Liver (tissue), 9 donors: ENCODE data around the gene DPP6. TPM values are rescaled to one million over a fixed set of nuclear protein-coding genes. Genes with fewer than 3 reads are reported as not detected.

ENCODE experiments used
- DNase-seq: peaks from one replicate; pipeline ENCODE4 v3.0.0-alpha.2; 2017; ENCODE audit warnings: low spot score
- H3K27ac ChIP-seq, 2 donors: one replicate each; pipeline ENCODE4 v1.7.0; 2013; ENCODE audit warnings: inconsistent platforms in 2 of 2, low read length in 2 of 2, control low read depth in 1 of 2, low read depth in 1 of 2, mild to moderate bottlenecking in 1 of 2
- H3K27me3 ChIP-seq, 4 donors: one replicate each; pipeline versions ENCODE4 v1.6.1 to v1.7.0; 2013; ENCODE audit warnings: low read length in 3 of 4, inconsistent platforms in 1 of 4, mild to moderate bottlenecking in 1 of 4, moderate library complexity in 1 of 4; ENCODE audit not compliant: control insufficient read depth in 4 of 4, insufficient read depth in 4 of 4
- H3K36me3 ChIP-seq, 4 donors: one replicate each; pipeline versions ENCODE4 v1.6.1 to v1.7.0; 2013; ENCODE audit warnings: low read length in 3 of 4, mild to moderate bottlenecking in 3 of 4, low read depth in 1 of 4, moderate library complexity in 1 of 4; ENCODE audit not compliant: control insufficient read depth in 4 of 4, insufficient read depth in 3 of 4
- H3K4me1 ChIP-seq, 4 donors: one replicate each; pipeline versions ENCODE4 v1.6.1 to v1.7.0; 2013; ENCODE audit warnings: low read length in 3 of 4, mild to moderate bottlenecking in 3 of 4, moderate library complexity in 1 of 4; ENCODE audit not compliant: control insufficient read depth in 4 of 4, insufficient read depth in 4 of 4
- H3K4me3 ChIP-seq, 3 donors: one replicate each; pipeline versions ENCODE4 v1.6.1 to v1.7.0; 2013; ENCODE audit warnings: low read length in 3 of 3, control low read depth in 1 of 3, low read depth in 1 of 3, mild to moderate bottlenecking in 1 of 3
- H3K9ac ChIP-seq, 2 donors: one replicate each; pipeline ENCODE4 v1.7.0; 2013; ENCODE audit warnings: low read length in 2 of 2, mild to moderate bottlenecking in 2 of 2, moderate library complexity in 2 of 2, control low read depth in 1 of 2, low read depth in 1 of 2
- H3K9me3 ChIP-seq, 4 donors: one replicate each; pipeline versions ENCODE4 v1.6.1 to v1.7.0; 2013; ENCODE audit warnings: low read length in 3 of 4; ENCODE audit not compliant: control insufficient read depth in 4 of 4
- ATF3 ChIP-seq: IDR thresholded peaks from 2 replicates; pipeline ENCODE4 v1.6.1; 2016; ENCODE audit warnings: antibody characterized with exemption
- CTCF ChIP-seq: fragments of 150-350 bp; IDR thresholded peaks from 2 replicates; pipeline ENCODE4 v1.5.1; 2017; ENCODE audit warnings: improper control_type of control experiment, low read depth, low read length; ENCODE audit not compliant: missing input control
- EGR1 ChIP-seq, 2 donors: IDR thresholded peaks; 2 replicates each; pipeline ENCODE4 v1.6.1; 2016 to 2018; ENCODE audit warnings: antibody characterized with exemption in 2 of 2, low read depth in 2 of 2
- FOXA1 ChIP-seq: IDR thresholded peaks from 2 replicates; pipeline ENCODE4 v1.6.1; 2016; ENCODE audit warnings: antibody characterized with exemption
- FOXA2 ChIP-seq: IDR thresholded peaks from 2 replicates; pipeline ENCODE4 v1.6.1; 2016; ENCODE audit warnings: antibody characterized with exemption
- GABPA ChIP-seq, 2 donors: IDR thresholded peaks in 1 of 2; conservative IDR thresholded peaks in 1 of 2; 2 replicates each; pipeline ENCODE4 v1.6.1; 2016; ENCODE audit warnings: antibody characterized with exemption in 2 of 2, mild to moderate bottlenecking in 1 of 2, moderate library complexity in 1 of 2
- HNF4A ChIP-seq, 2 donors: conservative IDR thresholded peaks; 2 replicates each; pipeline ENCODE4 v1.6.1; 2016; ENCODE audit warnings: antibody characterized with exemption in 2 of 2, mild to moderate bottlenecking in 2 of 2
- HNF4G ChIP-seq: IDR thresholded peaks from 2 replicates; pipeline ENCODE4 v1.6.1; 2016; ENCODE audit warnings: antibody characterized with exemption
- JUND ChIP-seq, 2 donors: IDR thresholded peaks; 2 replicates each; pipeline ENCODE4 v1.6.1; 2016; ENCODE audit warnings: antibody characterized with exemption in 2 of 2
- MAX ChIP-seq: IDR thresholded peaks from 2 replicates; pipeline ENCODE4 v1.6.1; 2016; ENCODE audit warnings: antibody characterized with exemption
- NR2F2 ChIP-seq: IDR thresholded peaks from 2 replicates; pipeline ENCODE4 v1.6.1; 2016; ENCODE audit warnings: antibody characterized with exemption
- RAD21 ChIP-seq, 2 donors: IDR thresholded peaks; 2 replicates each; pipeline ENCODE4 v1.6.1; 2016; ENCODE audit warnings: antibody characterized with exemption in 2 of 2, mild to moderate bottlenecking in 2 of 2
- REST ChIP-seq: IDR thresholded peaks from 2 replicates; pipeline ENCODE4 v1.6.1; 2016; ENCODE audit warnings: antibody characterized with exemption, mild to moderate bottlenecking
- RXRA ChIP-seq, 2 donors: IDR thresholded peaks; 2 replicates each; pipeline ENCODE4 v1.6.1; 2017 to 2018; ENCODE audit warnings: antibody characterized with exemption in 2 of 2, mild to moderate bottlenecking in 1 of 2
- SP1 ChIP-seq: IDR thresholded peaks from 2 replicates; pipeline ENCODE4 v1.6.1; 2018; ENCODE audit warnings: antibody characterized with exemption, mild to moderate bottlenecking
- TAF1 ChIP-seq: conservative IDR thresholded peaks from 2 replicates; pipeline ENCODE4 v1.6.1; 2016; ENCODE audit warnings: antibody characterized with exemption, mild to moderate bottlenecking
- YY1 ChIP-seq: IDR thresholded peaks from 2 replicates; pipeline ENCODE4 v1.6.1; 2016; ENCODE audit warnings: antibody characterized with exemption, mild to moderate bottlenecking
- ZBTB33 ChIP-seq: IDR thresholded peaks from 2 replicates; pipeline ENCODE4 v1.6.1; 2016; ENCODE audit warnings: antibody characterized with exemption
- WGBS: extraction: QIAGEN DNeasy Blood & Tissue Kit; methylation state at CpG from one replicate; pipeline ENCODE4 v1.1.7; 2013; 5-methylcytosine and 5-hydroxymethylcytosine counted together
- polyA plus RNA-seq, 2 donors: library from polyadenylated mRNA; stranded (reverse) in 1 of 2; unstranded in 1 of 2; fragments of 200-250 nt in 1 of 2; fragments of >200 nt in 1 of 2; fragmentation: Nextera tagmentation in 1 of 2; extraction: Ambion mirVana in 1 of 2; gene quantifications; one replicate each; pipeline versions ENCODE4 v1.2.1 to v1.2.3, GENCODE V29; 2013 to 2015
- total RNA-seq, 2 donors: library from RNA; depleted of rRNA; stranded (reverse); fragments of >200 nt; gene quantifications; one replicate each; pipeline ENCODE4 v1.2.3, GENCODE V29; 2014
- donor health status: healthy.
- donor health status: healthy.
- donor health status: healthy.
- donor health status: healthy.
- donor health status: healthy.

Gene DPP6
- total and polyA plus RNA-seq, 4 donors, result 0.01 TPM; not detected in 3

- Histone ChIP-seq H3K4me3 (no peak overlapping the region), H3K4me1 (no peaks in the 10 kb centered on the region), H3K9me3 (no peaks in the 10 kb centered on the region), H3K36me3 (no peaks in the 10 kb centered on the region), H3K27me3 (no peaks in the 10 kb centered on the region), H3K9ac (no peak overlapping the region), H3K27ac (no peak overlapping the region)
- no peak for TF ChIP-seq FOXA1
- no peak for TF ChIP-seq FOXA2
- no peak for TF ChIP-seq ZBTB33
- TF ChIP-seq RXRA (IDR thresholded peaks at IDR 0.05), result no peak
- TF ChIP-seq EGR1 (IDR thresholded peaks at IDR 0.05; ENCODE audit: low read depth in 2 of 2), result no peak
- no peak for TF ChIP-seq CTCF
- 75% methylated on average over 12 of the region's 12 CpGs for WGBS
- DNase-seq, result no peak
These were observed 278.1 kb downstream of the DPP6 start for GRCh38 chr7:154330318-154330717.

- TF ChIP-seq SP1, result no peak
- TF ChIP-seq MAX, result no peak
- TF ChIP-seq NR2F2, result no peak
- TF ChIP-seq FOXA2, result no peak
- no peak for TF ChIP-seq EGR1 (IDR thresholded peaks at IDR 0.05; ENCODE audit: low read depth in 2 of 2)
- no peak for TF ChIP-seq CTCF
- TF ChIP-seq YY1, result no peak
- TF ChIP-seq JUND (IDR thresholded peaks at IDR 0.05), result no peak
- no peak for TF ChIP-seq GABPA (IDR thresholded peaks at IDR 0.05 in 1 of 2, conservative IDR thresholded peaks at IDR 0.05 in 1 of 2)
- TF ChIP-seq REST, result no peak
- no peak for TF ChIP-seq ZBTB33
- no peak for TF ChIP-seq HNF4G
- no peak for TF ChIP-seq RXRA (IDR thresholded peaks at IDR 0.05)
- no peak for TF ChIP-seq TAF1
- no peak for TF ChIP-seq HNF4A (conservative IDR thresholded peaks at IDR 0.05)
- no peak for TF ChIP-seq ATF3
- no peak for TF ChIP-seq RAD21 (IDR thresholded peaks at IDR 0.05)
- DNase-seq, result no peak
- WGBS, result 79% methylated on average over 15 of the region's 15 CpGs
- Histone ChIP-seq H3K4me1 (no peaks in the 10 kb centered on the region), H3K36me3 (no peaks in the 10 kb centered on the region), H3K27me3 (no peaks in the 10 kb centered on the region), H3K9me3 (no peaks in the 10 kb centered on the region), H3K9ac (no peak overlapping the region), H3K27ac (no peak overlapping the region), H3K4me3 (no peak overlapping the region)
These were observed 280.8 kb downstream of the DPP6 start for GRCh38 chr7:154332811-154333580.
